Activated T-helper 17 cell treated with anti-CD3 and anti-CD28 coated beads, Interleukin-2, amount 50 U/mL, for 72 hours (primary cell): ENCODE measurements around the gene PLCH2. TPM values are rescaled to one million over a fixed set of nuclear protein-coding genes. Genes with fewer than 3 reads are reported as not detected.

Source experiments
- ATAC-seq: fragments of 150-1000 bp; cut with Tn5 transposase; replicated peaks from 2 replicates; pipeline ENCODE4 v1.10.0; 2021; ENCODE audit warnings: mild to moderate bottlenecking, moderate library complexity
- H3K27ac Mint-ChIP-seq: one replicate; pipeline ENCODE4 v1.8.0; 2022; ENCODE audit warnings: mixed read lengths
- H3K27me3 Mint-ChIP-seq: one replicate; pipeline ENCODE4 v1.8.0; 2022; ENCODE audit warnings: mixed read lengths
- H3K36me3 Mint-ChIP-seq: one replicate; pipeline ENCODE4 v1.8.0; 2022; ENCODE audit warnings: low read depth, mild to moderate bottlenecking, mixed read lengths
- H3K4me1 Mint-ChIP-seq: one replicate; pipeline ENCODE4 v1.8.0; 2022; ENCODE audit warnings: mixed read lengths
- H3K4me3 Mint-ChIP-seq: one replicate; pipeline ENCODE4 v1.8.0; 2022; ENCODE audit warnings: mild to moderate bottlenecking, mixed read lengths
- H3K9me3 Mint-ChIP-seq: one replicate; pipeline ENCODE4 v1.8.0; 2022; ENCODE audit warnings: mixed read lengths
- total RNA-seq, 2 donors: library from RNA; stranded (reverse); gene quantifications; one replicate each; pipeline ENCODE4 v1.2.3, GENCODE V29; 2022

Gene PLCH2
- total RNA-seq, 2 donors from 2014 or later: 3.4 to 28.1 TPM

DNA sequence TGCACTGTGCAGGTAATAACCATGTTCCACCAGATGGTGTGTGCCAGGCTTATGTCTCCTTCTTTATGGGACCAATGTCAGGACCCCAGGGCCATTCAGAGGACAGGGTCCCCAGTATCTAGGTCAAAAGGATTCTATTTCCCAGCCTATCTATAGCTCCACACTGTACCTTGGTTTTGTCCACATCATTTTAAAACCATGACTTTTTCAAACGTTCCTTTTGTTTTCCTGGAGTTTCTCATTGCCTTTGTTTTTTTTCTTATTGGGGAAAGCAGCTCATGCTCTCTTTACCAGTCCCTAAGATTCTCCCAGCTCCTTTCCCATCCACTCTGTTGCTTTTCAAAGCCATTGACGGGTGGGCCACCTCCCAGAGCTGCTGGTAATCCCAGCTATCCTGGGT, 12.6 kb downstream of the PLCH2 start:
- Mint-ChIP-seq H3K4me3 (no peak overlapping the region), H3K9me3 (peaks cover 12% of the 10 kb centered on the region), H3K36me3 (peaks cover 5% of the 10 kb centered on the region), H3K27ac (no peak overlapping the region), H3K4me1 (peaks cover 6% of the 10 kb centered on the region), H3K27me3 (no peaks in the 10 kb centered on the region)
- no peak for ATAC-seq

DNA sequence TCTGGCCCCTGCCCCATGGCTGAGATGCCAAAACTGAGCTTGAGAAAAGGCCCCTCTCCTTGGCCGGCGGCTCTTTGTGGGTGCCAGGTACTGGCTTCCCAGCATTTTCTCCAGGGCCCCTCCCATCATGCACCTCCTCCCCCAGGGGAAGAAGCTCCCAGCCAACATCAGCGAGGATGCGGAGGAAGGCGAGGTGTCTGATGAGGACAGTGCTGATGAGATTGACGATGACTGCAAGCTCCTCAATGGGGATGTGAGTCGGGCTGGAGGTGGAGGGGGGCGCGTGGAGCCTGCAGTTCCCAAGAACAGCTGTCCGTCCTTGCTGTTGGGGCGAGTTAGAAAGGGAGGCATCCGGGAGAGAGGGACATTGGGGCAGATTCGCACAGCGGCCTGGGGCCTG, 13.5 kb downstream of the PLCH2 start:
- Mint-ChIP-seq H3K4me3 (no peak overlapping the region), H3K27ac (no peak overlapping the region)

DNA sequence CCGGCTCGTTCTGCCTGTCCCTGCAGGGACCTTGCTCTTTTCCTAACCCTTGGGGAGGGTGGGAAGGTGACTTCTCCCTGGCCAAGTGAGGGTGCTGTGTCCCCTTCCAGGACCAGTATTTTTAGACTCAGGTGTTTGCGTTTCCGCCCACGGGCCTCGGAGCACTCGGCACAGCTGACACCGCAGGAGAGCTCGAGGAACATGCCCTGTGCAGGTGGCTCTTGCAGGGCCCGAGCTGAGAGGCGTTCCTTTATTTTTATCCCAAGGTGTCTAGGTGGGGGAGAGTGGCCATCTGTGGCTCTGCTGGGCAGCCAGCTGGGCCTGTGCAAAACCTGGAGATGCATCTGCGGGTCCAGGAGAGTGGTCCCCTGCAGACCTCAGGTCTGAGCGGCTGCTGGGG, 16.0 kb downstream of the PLCH2 start:
- Mint-ChIP-seq H3K4me1 (no peaks in the 10 kb centered on the region), H3K27me3 (no peaks in the 10 kb centered on the region), H3K4me3 (no peak overlapping the region), H3K27ac (no peak overlapping the region), H3K9me3 (peaks cover 12% of the 10 kb centered on the region), H3K36me3 (peaks cover 5% of the 10 kb centered on the region)
- ATAC-seq: no peak

More for the DNA sequence above, 13.5 kb downstream of the PLCH2 start:
- Mint-ChIP-seq H3K27me3 (no peaks in the 10 kb centered on the region), H3K4me1 (no peaks in the 10 kb centered on the region), H3K36me3 (peaks cover 5% of the 10 kb centered on the region), H3K9me3 (peaks cover 12% of the 10 kb centered on the region)
- no peak for ATAC-seq

DNA sequence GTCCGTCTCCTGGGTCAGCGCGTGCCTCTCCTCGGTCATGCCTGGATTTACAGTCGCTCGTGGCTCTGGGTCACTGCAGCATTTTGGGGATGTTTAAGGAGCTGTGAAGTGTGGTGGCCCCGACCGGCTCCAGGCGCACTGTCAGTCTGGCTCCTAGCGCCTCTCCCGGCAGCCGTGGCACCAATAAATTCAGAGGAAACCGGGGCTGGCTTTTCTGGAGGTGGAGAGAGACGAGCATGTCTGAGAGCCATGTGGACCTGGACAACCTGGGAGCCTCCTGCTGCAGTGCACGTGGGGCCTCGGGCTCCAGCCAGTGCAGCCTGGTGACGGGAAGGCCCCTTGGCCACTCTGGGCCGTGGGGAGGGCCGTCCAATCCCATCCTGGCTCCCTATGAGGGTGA, 17.1 kb downstream of the PLCH2 start:
- H3K36me3 Mint-ChIP-seq: no peaks in the 10 kb centered on the region
- no peak for ATAC-seq
- H3K9me3 Mint-ChIP-seq: peaks cover 7% of the 10 kb centered on the region
- no peak overlapping the region for H3K4me3 Mint-ChIP-seq
- H3K27me3 Mint-ChIP-seq: no peaks in the 10 kb centered on the region
- no peaks in the 10 kb centered on the region for H3K4me1 Mint-ChIP-seq
- H3K27ac Mint-ChIP-seq: no peak overlapping the region

DNA sequence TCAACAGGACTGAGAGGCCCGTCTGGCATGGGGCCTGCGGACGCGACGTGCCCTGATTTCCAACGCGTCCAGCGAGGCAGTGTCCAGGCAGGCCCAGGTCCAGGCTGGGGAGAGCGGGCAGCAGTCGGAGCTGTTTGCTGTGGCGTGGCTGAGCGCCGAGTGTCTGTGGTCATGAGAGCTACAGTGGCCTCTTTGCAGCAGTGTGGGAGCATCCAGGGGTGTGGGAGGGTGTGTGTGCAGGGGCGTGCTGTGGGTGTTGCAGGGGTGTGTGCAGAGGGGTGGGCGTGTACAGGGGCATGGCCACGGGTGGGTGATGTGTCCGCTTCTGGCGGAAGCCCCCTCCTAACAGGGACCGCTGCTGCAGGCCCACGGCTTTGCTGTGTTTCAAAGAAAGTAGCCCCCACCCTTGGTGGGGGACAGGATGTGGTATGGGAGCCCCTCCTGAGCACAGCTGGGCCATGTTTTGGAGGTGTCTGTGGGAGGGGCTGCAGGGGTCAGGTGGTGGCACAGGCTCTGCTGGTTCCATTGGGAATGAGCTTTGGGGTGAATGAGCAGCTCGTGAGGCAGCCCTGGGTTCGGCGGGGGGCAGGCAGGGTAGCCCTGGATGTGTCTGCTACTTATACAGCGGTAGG, 17.7 kb downstream of the PLCH2 start:
- no peaks in the 10 kb centered on the region for H3K36me3 Mint-ChIP-seq
- no peaks in the 10 kb centered on the region for H3K27me3 Mint-ChIP-seq
- ATAC-seq: no peak

DNA sequence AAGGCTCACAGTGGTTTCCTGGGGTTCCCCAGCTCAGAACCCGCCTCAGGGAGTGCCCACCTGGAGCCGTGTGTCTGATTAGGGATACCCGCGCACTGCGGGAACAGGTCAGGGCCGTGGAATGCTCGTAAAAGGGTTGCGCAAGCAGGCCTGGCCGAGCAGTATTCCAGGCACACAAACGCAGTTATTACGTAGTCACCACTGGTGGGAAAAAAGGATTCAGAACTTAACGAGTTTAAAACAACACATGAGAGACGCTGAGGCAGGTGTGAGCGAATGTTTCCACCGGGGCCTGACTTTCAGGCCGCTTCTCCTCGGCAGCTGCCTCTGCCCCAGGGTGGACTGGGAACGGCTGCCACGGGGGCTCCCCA, 18.2 kb downstream of the PLCH2 start:
- no peaks in the 10 kb centered on the region for H3K27me3 Mint-ChIP-seq
- H3K27ac Mint-ChIP-seq: peak overlapping the region; percentile 30
- H3K36me3 Mint-ChIP-seq: no peaks in the 10 kb centered on the region
- no peak for ATAC-seq
- H3K9me3 Mint-ChIP-seq: no peaks in the 10 kb centered on the region
- H3K4me1 Mint-ChIP-seq: no peaks in the 10 kb centered on the region
- no peak overlapping the region for H3K4me3 Mint-ChIP-seq

More for the DNA sequence above, 17.7 kb downstream of the PLCH2 start:
- peaks cover 3% of the 10 kb centered on the region for H3K9me3 Mint-ChIP-seq
- H3K27ac Mint-ChIP-seq: peak overlapping the region; percentile 30
- H3K4me1 Mint-ChIP-seq: no peaks in the 10 kb centered on the region
- no peak overlapping the region for H3K4me3 Mint-ChIP-seq

DNA sequence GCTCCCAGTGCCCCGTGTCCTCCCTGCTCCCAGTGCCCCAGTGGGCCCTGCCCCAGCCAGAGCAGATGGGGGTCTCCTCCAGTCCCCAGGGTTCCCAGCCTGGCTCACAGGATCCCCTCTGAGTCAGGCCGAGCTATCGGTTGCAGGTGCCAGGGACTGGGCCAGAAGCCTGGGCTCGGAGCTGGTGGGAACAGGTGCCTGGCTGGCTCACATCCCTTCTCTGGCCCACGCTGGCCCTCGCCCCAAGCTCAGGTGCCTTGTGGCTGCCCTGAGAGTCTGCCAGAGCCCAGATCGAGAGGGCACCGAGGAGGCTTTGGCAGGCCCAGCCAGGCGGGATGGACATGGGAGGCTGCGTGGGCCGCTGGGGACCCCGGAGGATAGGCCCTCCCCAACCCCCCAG, 18.9 kb downstream of the PLCH2 start:
- H3K9me3 Mint-ChIP-seq: no peaks in the 10 kb centered on the region
- no peak for ATAC-seq
- H3K4me3 Mint-ChIP-seq: no peak overlapping the region
- H3K36me3 Mint-ChIP-seq: no peaks in the 10 kb centered on the region
- H3K27me3 Mint-ChIP-seq: no peaks in the 10 kb centered on the region
- no peak overlapping the region for H3K27ac Mint-ChIP-seq
- H3K4me1 Mint-ChIP-seq: peaks cover under 1% of the 10 kb centered on the region

DNA sequence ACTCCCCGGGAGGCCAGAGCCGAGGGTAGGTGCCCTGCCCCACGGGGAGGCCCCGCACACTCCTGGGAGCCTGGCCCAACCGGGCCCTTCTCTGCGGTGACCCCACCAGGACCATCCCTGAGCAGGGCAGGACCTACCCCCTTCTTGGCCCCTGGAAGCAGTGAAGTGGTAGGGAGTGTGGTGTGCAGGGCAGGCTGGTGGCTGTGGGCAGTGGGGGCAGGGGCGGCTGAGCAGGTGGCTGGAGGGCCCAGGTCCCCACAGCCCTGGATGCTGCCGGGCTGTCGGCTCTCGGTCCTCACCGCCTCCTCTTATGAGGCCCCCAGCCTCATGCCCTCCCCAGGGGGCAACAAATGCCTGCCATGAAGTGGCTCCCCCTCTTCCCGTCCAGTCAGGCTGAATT, 19.5 kb downstream of the PLCH2 start:
- no peak overlapping the region for H3K27ac Mint-ChIP-seq
- no peaks in the 10 kb centered on the region for H3K27me3 Mint-ChIP-seq
- H3K36me3 Mint-ChIP-seq: no peaks in the 10 kb centered on the region
- no peak for ATAC-seq
- H3K9me3 Mint-ChIP-seq: no peaks in the 10 kb centered on the region
- no peak overlapping the region for H3K4me3 Mint-ChIP-seq
- peaks cover 5% of the 10 kb centered on the region for H3K4me1 Mint-ChIP-seq

DNA sequence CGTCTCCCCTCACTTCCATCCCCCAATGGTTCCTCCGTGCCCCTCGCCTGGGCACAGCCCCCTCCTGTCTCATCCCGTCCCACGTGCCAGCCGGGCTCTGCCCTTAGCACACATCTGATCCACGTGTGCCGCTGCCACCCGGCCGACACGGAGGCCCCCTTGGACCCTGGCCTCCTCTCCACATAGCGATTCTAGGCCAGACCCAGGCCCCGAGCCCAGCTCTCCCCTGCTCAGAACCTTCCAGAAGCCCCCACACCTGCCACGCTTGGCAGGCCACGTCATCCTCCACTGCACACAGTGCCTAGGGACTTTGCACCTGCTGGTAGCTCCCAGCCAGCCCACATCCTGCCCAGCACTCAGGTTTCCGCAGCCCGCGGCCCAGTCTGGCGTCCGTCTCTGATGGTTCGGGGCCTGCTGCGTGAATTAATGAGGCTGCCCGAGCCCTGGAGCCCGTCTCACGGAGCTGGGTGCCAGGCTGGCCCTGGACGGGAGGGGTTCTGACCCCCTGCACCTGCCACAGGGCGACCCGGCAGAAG, 20.1 kb downstream of the PLCH2 start:
- Mint-ChIP-seq H3K4me1 (peaks cover 5% of the 10 kb centered on the region), H3K27me3 (no peaks in the 10 kb centered on the region), H3K36me3 (no peaks in the 10 kb centered on the region), H3K4me3 (no peak overlapping the region), H3K9me3 (no peaks in the 10 kb centered on the region), H3K27ac (no peak overlapping the region)
- no peak for ATAC-seq

DNA sequence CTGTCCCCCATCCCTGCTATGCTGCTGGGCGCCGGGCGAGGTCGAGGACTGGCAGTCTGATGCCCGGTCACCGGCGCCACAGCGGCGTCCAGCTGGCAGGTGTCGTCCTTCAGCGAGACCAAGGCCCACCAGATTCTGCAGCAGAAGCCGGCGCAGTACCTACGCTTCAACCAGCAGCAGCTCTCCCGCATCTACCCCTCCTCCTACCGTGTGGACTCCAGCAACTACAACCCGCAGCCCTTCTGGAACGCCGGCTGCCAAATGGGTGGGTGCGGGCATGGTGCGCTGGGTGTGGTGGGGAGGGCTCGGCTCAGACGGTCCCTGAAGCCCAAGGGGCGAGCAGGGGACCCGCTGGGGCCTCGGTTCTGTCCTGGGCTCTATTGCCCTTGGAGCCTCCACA, 20.7 kb downstream of the PLCH2 start:
- Mint-ChIP-seq H3K4me3 (no peak overlapping the region), H3K9me3 (no peaks in the 10 kb centered on the region), H3K27ac (no peak overlapping the region), H3K27me3 (no peaks in the 10 kb centered on the region), H3K36me3 (no peaks in the 10 kb centered on the region), H3K4me1 (peaks cover 5% of the 10 kb centered on the region)
- ATAC-seq: no peak

DNA sequence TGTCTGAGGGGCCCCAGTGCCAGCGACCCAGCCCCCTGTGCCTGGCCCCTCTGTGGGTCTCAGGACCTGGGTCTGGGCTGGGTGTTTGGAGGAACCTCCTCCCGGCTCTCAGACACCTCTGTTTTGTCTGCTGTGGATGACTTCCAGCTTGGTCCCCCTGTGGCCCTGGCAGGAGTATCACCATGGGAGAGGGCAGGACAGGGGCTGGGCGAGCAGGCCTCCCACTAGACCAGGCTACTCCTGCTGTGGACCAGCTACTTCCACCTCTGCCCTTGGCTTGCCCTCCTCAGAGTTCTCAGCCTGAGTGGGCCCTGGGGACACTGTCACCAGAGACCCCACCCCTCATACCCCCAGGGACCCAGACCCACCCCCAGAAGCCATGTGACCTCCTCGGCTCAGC, 21.8 kb downstream of the PLCH2 start:
- peaks cover 5% of the 10 kb centered on the region for H3K4me1 Mint-ChIP-seq
- H3K9me3 Mint-ChIP-seq: no peaks in the 10 kb centered on the region
- no peak for ATAC-seq
- H3K4me3 Mint-ChIP-seq: no peak overlapping the region
- H3K27me3 Mint-ChIP-seq: no peaks in the 10 kb centered on the region
- no peak overlapping the region for H3K27ac Mint-ChIP-seq
- no peaks in the 10 kb centered on the region for H3K36me3 Mint-ChIP-seq

DNA sequence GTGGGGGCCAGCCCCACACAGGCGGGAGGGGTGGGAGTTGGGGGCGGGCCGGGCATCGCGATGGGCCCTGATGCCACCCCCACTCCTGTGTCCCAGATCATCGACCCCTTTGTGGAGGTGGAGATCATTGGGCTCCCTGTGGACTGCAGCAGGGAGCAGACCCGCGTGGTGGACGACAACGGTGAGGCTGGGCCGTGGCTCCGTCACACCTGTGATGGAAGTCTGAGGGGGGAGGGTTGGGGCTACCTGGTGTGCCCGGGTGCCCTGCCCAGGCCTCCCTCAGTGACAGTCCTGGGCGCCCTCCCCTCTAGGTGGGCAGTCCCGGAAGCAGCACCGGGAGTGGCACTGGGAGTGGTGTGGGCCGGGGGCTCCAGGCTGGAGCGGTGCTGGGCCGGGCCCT, 22.6 kb downstream of the PLCH2 start:
- peaks cover 5% of the 10 kb centered on the region for H3K4me1 Mint-ChIP-seq
- no peak for ATAC-seq
- no peaks in the 10 kb centered on the region for H3K27me3 Mint-ChIP-seq
- no peak overlapping the region for H3K4me3 Mint-ChIP-seq
- no peaks in the 10 kb centered on the region for H3K36me3 Mint-ChIP-seq
- no peak overlapping the region for H3K27ac Mint-ChIP-seq
- no peaks in the 10 kb centered on the region for H3K9me3 Mint-ChIP-seq

DNA sequence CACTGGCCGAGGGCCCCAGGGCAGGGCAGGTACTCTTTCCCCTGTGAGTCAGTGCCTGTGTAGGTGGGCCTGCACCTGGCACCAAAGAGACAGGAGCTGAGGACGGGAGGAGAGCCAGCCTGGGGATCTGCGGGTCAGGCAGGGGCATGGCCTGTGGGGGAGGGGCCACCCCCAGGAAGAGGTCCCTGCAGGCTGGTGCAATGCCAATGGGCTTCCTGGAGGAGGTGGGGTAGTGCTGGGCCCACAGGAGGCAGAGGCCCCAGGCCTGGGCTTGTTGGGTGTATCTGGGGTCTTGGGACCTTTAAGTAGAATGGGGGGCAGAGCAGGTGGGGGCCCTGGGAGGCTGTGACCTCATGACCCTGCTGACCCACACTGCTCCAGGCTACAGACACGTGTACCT, 23.2 kb downstream of the PLCH2 start:
- Mint-ChIP-seq H3K27me3 (no peaks in the 10 kb centered on the region), H3K27ac (no peak overlapping the region), H3K4me1 (peaks cover 5% of the 10 kb centered on the region), H3K36me3 (no peaks in the 10 kb centered on the region), H3K9me3 (no peaks in the 10 kb centered on the region), H3K4me3 (no peak overlapping the region)
- ATAC-seq: no peak

DNA sequence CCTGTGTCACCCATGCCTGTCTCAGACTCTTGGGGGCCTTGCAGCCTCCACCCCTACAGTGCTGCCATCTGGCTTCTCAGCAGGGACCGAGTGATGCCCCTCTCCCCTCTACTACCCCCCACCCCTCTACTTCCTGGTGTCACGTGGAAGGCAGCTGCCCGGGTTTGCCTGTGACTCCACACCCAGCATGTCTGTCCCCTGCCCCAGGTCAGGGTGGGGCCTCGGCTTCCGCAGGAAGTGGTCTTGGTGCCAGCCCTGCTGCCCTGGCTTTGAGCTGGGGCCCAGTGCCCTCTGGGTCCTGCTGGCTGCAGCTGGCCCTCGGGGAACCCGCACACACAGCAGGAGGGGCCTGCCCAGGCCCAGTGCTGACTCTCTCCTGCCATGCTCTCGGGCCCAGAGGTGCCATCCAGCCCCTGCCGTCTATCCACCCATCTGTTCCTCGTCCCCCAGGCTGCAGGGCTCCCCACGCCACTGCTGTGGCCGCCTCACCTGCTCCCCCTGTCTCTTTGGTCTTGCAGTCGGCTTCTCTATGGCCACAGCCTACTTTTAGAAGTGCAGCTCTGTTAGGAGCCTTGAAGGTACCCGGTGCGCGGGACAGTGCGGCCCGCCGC, 24.0 kb downstream of the PLCH2 start:
- Mint-ChIP-seq H3K9me3 (no peaks in the 10 kb centered on the region), H3K27me3 (no peaks in the 10 kb centered on the region), H3K36me3 (no peaks in the 10 kb centered on the region), H3K27ac (peak overlapping the region; percentile 79), H3K4me3 (no peak overlapping the region), H3K4me1 (peaks cover 5% of the 10 kb centered on the region)
- peak; percentile 22 for ATAC-seq

DNA sequence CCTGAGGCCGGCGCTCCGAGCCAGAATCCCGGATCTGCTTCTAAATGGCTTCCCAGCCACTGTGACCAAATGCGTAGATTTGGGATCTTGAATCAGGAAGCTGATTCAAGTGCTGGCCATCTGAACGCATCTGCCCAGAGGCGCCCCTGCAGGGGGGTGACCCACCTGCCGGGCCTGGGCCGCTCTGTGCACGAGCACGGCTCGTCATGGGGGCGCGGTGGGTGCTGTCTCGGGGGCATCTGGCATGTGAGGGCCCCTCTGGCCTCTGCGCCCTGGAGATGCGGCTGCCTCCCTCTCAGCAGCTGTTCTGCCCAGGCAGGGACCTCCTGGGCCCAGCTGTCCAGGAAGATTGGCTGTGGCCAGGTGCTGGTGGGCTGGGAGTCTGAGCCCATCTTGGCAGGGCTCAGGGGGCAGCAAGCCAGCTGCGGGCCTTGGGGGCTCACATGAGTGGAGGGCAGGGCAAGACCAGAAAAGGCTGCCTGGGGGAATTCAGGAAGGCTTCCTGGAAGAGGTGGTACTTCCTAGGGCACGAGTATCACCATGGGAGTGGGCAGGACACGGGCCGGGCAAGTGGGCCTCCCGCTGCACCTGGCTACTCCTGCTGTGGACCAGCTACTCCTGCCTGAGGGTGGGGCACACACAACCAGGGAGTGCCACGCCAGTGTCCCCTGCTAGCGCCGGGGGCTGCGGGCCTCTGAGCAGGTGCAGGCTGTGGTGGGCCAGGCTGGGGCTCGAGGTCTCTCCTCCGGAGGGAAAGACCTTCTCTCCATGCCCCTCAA, 25.1 kb downstream of the PLCH2 start:
- Mint-ChIP-seq H3K27ac (no peak overlapping the region), H3K9me3 (no peaks in the 10 kb centered on the region), H3K27me3 (no peaks in the 10 kb centered on the region), H3K36me3 (no peaks in the 10 kb centered on the region), H3K4me1 (peaks cover 5% of the 10 kb centered on the region), H3K4me3 (no peak overlapping the region)
- ATAC-seq: no peak
